Measurements from ENCODE around the gene EPC2. TPM values are rescaled to one million over a fixed set of nuclear protein-coding genes. Genes with fewer than 3 reads are reported as not detected.

Gene EPC2
- total RNA-seq, 1 donor from 2014 or later, result 39.3 TPM

DNA sequence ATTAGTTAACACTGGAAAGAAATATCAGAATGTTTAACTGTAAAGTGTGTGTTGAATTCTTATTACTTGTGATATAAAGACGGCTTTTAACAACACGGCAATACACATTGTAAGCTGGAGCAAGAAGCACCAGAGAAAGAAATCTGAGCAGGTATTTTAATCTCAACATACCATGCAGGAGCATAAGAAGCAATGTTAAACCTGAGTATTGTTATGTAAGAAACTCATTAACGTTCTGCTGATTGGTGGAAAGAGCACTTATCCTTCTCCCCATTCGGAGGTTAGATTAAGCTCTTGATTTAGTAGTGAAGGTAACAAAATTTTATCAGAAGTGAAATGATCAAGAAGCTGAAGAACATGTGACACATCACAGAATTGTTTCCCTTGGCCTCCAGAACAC, 107.4 kb downstream of the EPC2 start:
- H3K9me3 Mint-ChIP-seq, result no peaks in the 10 kb centered on the region
- H3K27ac ChIP-seq, result no peak overlapping the region
- peaks cover 5% of the 10 kb centered on the region for H4K20me1 ChIP-seq (ENCODE audit: low read depth)
- no peaks in the 10 kb centered on the region for H3K36me3 ChIP-seq
- no peak overlapping the region for H3K4me2 ChIP-seq
- H3K36me3 Mint-ChIP-seq, result peaks cover 15% of the 10 kb centered on the region
- no peak for DNase-seq (ENCODE audit: low spot score)
- H3K4me3 Mint-ChIP-seq, result no peak overlapping the region
- H3F3A ChIP-seq (ENCODE audit: low read depth), result no peaks in the 10 kb centered on the region
- no peaks in the 10 kb centered on the region for H3K4me1 Mint-ChIP-seq
- H3K27ac Mint-ChIP-seq, result no peak overlapping the region
- no peak overlapping the region for H3K4me3 ChIP-seq
- H3K4me1 ChIP-seq, result no peaks in the 10 kb centered on the region
- H3K27me3 ChIP-seq, result no peaks in the 10 kb centered on the region
- peaks cover 2% of the 10 kb centered on the region for H3K27me3 Mint-ChIP-seq (ENCODE audit: insufficient read depth, low read depth)
- H3K9ac ChIP-seq, result no peak overlapping the region
- H3K9me3 ChIP-seq (ENCODE audit: low read depth), result no peaks in the 10 kb centered on the region
- no peak overlapping the region for H2AFZ ChIP-seq (replicated peaks)
- H3K79me2 ChIP-seq (ENCODE audit: low read depth), result peaks cover 22% of the 10 kb centered on the region
- TF ChIP-seq EZH2phosphoT487 (IDR thresholded peaks at IDR 0.05) (no peak), EZH2 (IDR thresholded peaks at IDR 0.05) (no peak)
- TF ChIP-seq, protein P1, sequence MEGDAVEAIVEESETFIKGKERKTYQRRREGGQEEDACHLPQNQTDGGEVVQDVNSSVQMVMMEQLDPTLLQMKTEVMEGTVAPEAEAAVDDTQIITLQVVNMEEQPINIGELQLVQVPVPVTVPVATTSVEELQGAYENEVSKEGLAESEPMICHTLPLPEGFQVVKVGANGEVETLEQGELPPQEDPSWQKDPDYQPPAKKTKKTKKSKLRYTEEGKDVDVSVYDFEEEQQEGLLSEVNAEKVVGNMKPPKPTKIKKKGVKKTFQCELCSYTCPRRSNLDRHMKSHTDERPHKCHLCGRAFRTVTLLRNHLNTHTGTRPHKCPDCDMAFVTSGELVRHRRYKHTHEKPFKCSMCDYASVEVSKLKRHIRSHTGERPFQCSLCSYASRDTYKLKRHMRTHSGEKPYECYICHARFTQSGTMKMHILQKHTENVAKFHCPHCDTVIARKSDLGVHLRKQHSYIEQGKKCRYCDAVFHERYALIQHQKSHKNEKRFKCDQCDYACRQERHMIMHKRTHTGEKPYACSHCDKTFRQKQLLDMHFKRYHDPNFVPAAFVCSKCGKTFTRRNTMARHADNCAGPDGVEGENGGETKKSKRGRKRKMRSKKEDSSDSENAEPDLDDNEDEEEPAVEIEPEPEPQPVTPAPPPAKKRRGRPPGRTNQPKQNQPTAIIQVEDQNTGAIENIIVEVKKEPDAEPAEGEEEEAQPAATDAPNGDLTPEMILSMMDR (IDR thresholded peaks at IDR 0.05), result no peak

DNA sequence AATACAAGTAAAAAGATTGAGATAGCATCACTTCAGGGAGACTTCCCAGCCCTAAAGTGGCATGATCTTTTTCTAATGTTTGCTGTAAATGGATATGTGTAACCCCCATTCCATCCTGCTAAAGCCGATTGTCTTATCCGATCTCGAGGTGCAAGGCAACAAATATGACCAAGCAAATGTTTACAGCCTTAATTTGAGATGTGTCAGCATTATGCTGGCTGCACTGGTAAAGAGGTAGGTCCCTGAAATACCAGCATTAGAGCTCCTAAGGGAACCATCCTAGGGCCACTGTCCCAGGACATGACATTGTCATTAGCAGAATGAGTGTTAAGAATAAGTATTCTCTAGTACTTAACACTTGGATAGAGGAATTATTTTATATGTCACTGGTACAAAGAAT, 108.4 kb downstream of the EPC2 start:
- no peaks in the 10 kb centered on the region for H3K27me3 ChIP-seq
- Mint-ChIP-seq H3K4me1 (no peaks in the 10 kb centered on the region), H3K4me3 (no peak overlapping the region), H3K36me3 (peaks cover 15% of the 10 kb centered on the region), H3K9me3 (no peaks in the 10 kb centered on the region), H3K27me3 (ENCODE audit: insufficient read depth, low read depth) (no peaks in the 10 kb centered on the region), H3K27ac (no peak overlapping the region)
- DNase-seq (ENCODE audit: low spot score), result no peak
- H3K4me1 ChIP-seq, result no peaks in the 10 kb centered on the region
- no peak overlapping the region for H3K27ac ChIP-seq
- peaks cover 19% of the 10 kb centered on the region for H3K79me2 ChIP-seq (ENCODE audit: low read depth)
- H3K9ac ChIP-seq, result no peak overlapping the region
- H3F3A ChIP-seq (ENCODE audit: low read depth), result no peaks in the 10 kb centered on the region
- H2AFZ ChIP-seq (replicated peaks), result no peak overlapping the region
- H3K36me3 ChIP-seq, result no peaks in the 10 kb centered on the region
- H3K4me3 ChIP-seq, result no peak overlapping the region
- H3K4me2 ChIP-seq, result no peak overlapping the region
- no peak for TF ChIP-seq EZH2 (IDR thresholded peaks at IDR 0.05)
- H4K20me1 ChIP-seq (ENCODE audit: low read depth), result peaks cover 5% of the 10 kb centered on the region
- no peaks in the 10 kb centered on the region for H3K9me3 ChIP-seq (ENCODE audit: low read depth)

DNA sequence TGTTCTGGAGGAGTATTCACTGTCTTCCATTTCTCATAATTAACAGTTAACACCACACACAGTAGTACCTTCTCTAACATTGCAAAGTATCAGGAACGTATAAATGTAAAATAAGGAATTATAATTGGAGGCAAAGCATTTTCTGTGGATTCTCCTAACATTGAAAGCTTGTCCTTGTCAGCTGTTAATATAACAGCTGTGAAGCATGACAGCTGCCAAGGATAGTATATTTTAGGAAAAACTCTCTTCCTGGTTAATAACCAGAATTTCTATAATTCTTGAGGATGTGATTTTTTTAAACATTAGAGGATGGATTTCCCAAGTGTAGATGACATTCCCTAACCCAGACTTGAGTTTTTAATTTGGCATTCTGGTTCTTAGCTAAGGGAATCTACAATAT, 110.3 kb downstream of the EPC2 start:
- DNase-seq (ENCODE audit: low spot score), result no peak
- Mint-ChIP-seq H3K9me3 (no peaks in the 10 kb centered on the region), H3K4me3 (no peak overlapping the region), H3K27me3 (ENCODE audit: insufficient read depth, low read depth) (peaks cover under 1% of the 10 kb centered on the region), H3K36me3 (peaks cover 18% of the 10 kb centered on the region), H3K27ac (no peak overlapping the region), H3K4me1 (no peaks in the 10 kb centered on the region)
- H3F3A ChIP-seq (ENCODE audit: low read depth), result no peaks in the 10 kb centered on the region
- peaks cover 9% of the 10 kb centered on the region for H4K20me1 ChIP-seq (ENCODE audit: low read depth)
- no peaks in the 10 kb centered on the region for H3K4me1 ChIP-seq
- H3K4me2 ChIP-seq, result no peak overlapping the region
- H3K27me3 ChIP-seq, result no peaks in the 10 kb centered on the region
- peaks cover 17% of the 10 kb centered on the region for H3K79me2 ChIP-seq (ENCODE audit: low read depth)
- no peaks in the 10 kb centered on the region for H3K36me3 ChIP-seq
- no peaks in the 10 kb centered on the region for H3K9me3 ChIP-seq (ENCODE audit: low read depth)
- no peak overlapping the region for H3K27ac ChIP-seq
- H3K4me3 ChIP-seq, result no peak overlapping the region
- no peak overlapping the region for H2AFZ ChIP-seq (replicated peaks)
- no peak overlapping the region for H3K9ac ChIP-seq
- TF ChIP-seq, protein P1 (IDR thresholded peaks at IDR 0.05), result no peak
- TF ChIP-seq EZH2phosphoT487 (IDR thresholded peaks at IDR 0.05) (no peak), EZH2 (IDR thresholded peaks at IDR 0.05) (no peak)

DNA sequence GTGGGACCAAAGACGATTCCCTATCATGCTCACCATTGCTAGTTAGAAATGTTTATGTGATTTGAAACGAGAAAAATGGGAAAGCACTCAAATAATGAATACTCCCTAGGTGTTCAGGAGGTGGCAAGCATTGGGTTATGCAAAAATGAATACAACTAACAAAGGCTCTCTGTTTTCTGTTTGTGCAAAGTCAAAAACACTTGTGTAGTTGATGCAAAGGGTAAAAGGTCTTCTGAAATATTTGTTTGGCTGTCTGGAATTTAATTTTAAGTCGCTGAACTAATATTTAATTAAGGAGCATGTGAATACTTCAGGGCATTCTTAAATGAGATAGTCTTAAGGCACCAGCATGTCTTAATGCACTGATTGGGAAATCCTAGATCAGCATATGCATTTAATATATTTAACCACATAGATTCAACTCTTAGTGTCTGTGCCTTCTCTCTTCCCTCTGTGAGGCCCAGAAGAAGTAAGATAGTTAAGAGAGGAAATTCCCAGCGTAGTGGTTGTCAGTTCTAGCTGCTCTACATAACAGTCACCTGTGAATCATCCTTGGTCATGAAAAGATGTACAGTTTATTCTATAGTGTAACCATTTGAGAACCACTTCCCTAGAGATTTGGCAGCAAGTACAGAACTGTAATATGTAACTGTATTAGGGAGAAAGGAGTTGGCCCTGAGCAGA, 111.9 kb downstream of the EPC2 start:
- H3K4me1 Mint-ChIP-seq, result no peaks in the 10 kb centered on the region
- no peak overlapping the region for H3K27ac ChIP-seq
- H3K9me3 Mint-ChIP-seq, result no peaks in the 10 kb centered on the region

More for the DNA sequence above, 111.9 kb downstream of the EPC2 start:
- peaks cover 4% of the 10 kb centered on the region for H3K27me3 Mint-ChIP-seq (ENCODE audit: insufficient read depth, low read depth)
- Histone ChIP-seq H3F3A (ENCODE audit: low read depth) (no peaks in the 10 kb centered on the region), H3K9me3 (ENCODE audit: low read depth) (no peaks in the 10 kb centered on the region), H3K4me1 (no peaks in the 10 kb centered on the region), H4K20me1 (ENCODE audit: low read depth) (peaks cover 7% of the 10 kb centered on the region), H2AFZ (replicated peaks) (no peak overlapping the region), H3K79me2 (ENCODE audit: low read depth) (peaks cover 11% of the 10 kb centered on the region), H3K36me3 (no peaks in the 10 kb centered on the region), H3K9ac (no peak overlapping the region), H3K27me3 (no peaks in the 10 kb centered on the region), H3K4me3 (no peak overlapping the region), H3K4me2 (no peak overlapping the region)
- TF ChIP-seq EZH2phosphoT487 (IDR thresholded peaks at IDR 0.05) (no peak), EZH2 (IDR thresholded peaks at IDR 0.05) (no peak)
- TF ChIP-seq, protein P1 (IDR thresholded peaks at IDR 0.05), result no peak
- peaks cover 18% of the 10 kb centered on the region for H3K36me3 Mint-ChIP-seq
- H3K4me3 Mint-ChIP-seq, result no peak overlapping the region
- peak overlapping the region; percentile 10 for H3K27ac Mint-ChIP-seq
- DNase-seq (ENCODE audit: low spot score), result no peak
